OCI-LY3 (cell line): ENCODE data around the gene GDF2.

Experiments used
- H2AFZ ChIP-seq: fragments of 200-600, 300-600 bp; shearing (Covaris generic); 2 replicates; pipeline ENCODE4 v1.6.0; 2014; ENCODE audit warnings: antibody characterized with exemption, low read depth, low read length
- H3K27ac ChIP-seq: fragments of 200-600, 300-600 bp; sonication (generic); 2 replicates; pipeline ENCODE4 v1.5.1; 2014; ENCODE audit warnings: mild to moderate bottlenecking, low read length, moderate library complexity, mixed read lengths
- H3K27me3 ChIP-seq: fragments of 200-600, 300-600 bp; sonication (generic); 2 replicates; pipeline ENCODE4 v1.6.1; 2014; ENCODE audit warnings: low read depth, low read length, mixed read lengths
- H3K36me3 ChIP-seq: fragments of 200-600, 300-600 bp; sonication (generic); replicated peaks from 2 replicates; pipeline ENCODE3; 2014; ENCODE audit warnings: low read depth, low read length, mixed read lengths
- H3K4me1 ChIP-seq: fragments of 300-600, 200-600 bp; sonication (generic); 2 replicates; pipeline ENCODE4 v1.6.1; 2014; ENCODE audit warnings: low read length, mixed read lengths
- H3K4me2 ChIP-seq: fragments of 200-600, 300-600 bp; sonication (generic); 2 replicates; pipeline ENCODE4 v1.6.1; 2014; ENCODE audit warnings: low read length, mixed read lengths
- H3K4me3 ChIP-seq: fragments of 300-600, 200-600 bp; sonication (generic); 2 replicates; pipeline ENCODE4 v1.5.1; 2014; ENCODE audit warnings: antibody characterized with exemption, mild to moderate bottlenecking, low read length, moderate library complexity
- H3K79me2 ChIP-seq: fragments of 300-600, 200-600 bp; shearing (Covaris generic); 2 replicates; pipeline ENCODE4 v1.6.1; 2014; ENCODE audit warnings: mild to moderate bottlenecking, low read length, mixed read lengths
- H3K9ac ChIP-seq: fragments of 300-600, 200-600 bp; shearing (Covaris generic); 2 replicates; pipeline ENCODE4 v1.6.0; 2014; ENCODE audit warnings: mild to moderate bottlenecking, low read length, moderate library complexity
- H3K9me3 ChIP-seq: fragments of 200-600, 300-600 bp; shearing (Covaris generic); 2 replicates; pipeline ENCODE4 v1.6.1; 2014; ENCODE audit warnings: low read length, mixed read lengths; ENCODE audit not compliant: insufficient read depth
- H4K20me1 ChIP-seq: fragments of 200-600, 300-600 bp; sonication (generic); 2 replicates; pipeline ENCODE4 v1.6.1; 2016; ENCODE audit warnings: low read length, mixed read lengths; ENCODE audit not compliant: insufficient read depth
- CTCF ChIP-seq: fragments of 200-600, 300-600 bp; sonication (generic); IDR thresholded peaks from 2 replicates; pipeline ENCODE4 v1.5.1; 2014; ENCODE audit warnings: antibody characterized with exemption, low read length, low read depth
- EZH2phosphoT487 ChIP-seq: fragments of 200-600 bp; shearing (Covaris generic); IDR thresholded peaks from 2 replicates; pipeline ENCODE4 v1.6.1; 2018; ENCODE audit warnings: antibody characterized with exemption, mixed run types, low read depth

Gene GDF2

DNA sequence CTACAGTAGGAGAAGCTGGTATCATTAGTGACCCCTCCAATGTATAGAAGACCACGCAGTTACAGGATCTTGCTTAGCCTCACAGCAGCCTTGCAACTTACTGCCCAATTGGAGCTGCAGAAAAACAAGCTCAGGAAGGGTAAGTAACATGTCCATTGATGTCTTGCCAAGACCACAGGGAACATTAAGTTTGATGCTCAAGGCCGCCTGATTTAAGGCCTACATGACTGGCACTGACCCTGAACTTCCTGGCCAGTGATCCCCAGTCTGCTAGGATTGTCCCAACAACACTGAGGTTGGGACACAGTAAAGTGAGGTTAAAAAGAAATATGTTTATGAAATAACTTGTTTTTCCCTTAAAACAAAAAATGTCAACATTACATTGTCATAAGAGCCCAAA lies 6.8 kb upstream of the GDF2 start:
- Histone ChIP-seq H3K4me2 (no peak overlapping the region), H2AFZ (no peak overlapping the region), H3K4me1 (peaks cover 8% of the 10 kb centered on the region), H3K36me3 (no peaks in the 10 kb centered on the region), H3K4me3 (no peak overlapping the region), H3K9ac (no peak overlapping the region), H3K27me3 (no peaks in the 10 kb centered on the region), H3K27ac (no peak overlapping the region), H4K20me1 (no peaks in the 10 kb centered on the region), H3K9me3 (no peaks in the 10 kb centered on the region), H3K79me2 (no peaks in the 10 kb centered on the region)
- TF ChIP-seq CTCF, result no peak
- no peak for TF ChIP-seq EZH2phosphoT487

- Histone ChIP-seq H3K9me3 (no peaks in the 10 kb centered on the region), H3K4me2 (no peak overlapping the region), H3K9ac (no peak overlapping the region), H3K79me2 (no peaks in the 10 kb centered on the region), H3K27ac (no peak overlapping the region), H2AFZ (no peak overlapping the region), H4K20me1 (no peaks in the 10 kb centered on the region), H3K4me1 (peaks cover 8% of the 10 kb centered on the region), H3K4me3 (no peak overlapping the region), H3K27me3 (no peaks in the 10 kb centered on the region), H3K36me3 (no peaks in the 10 kb centered on the region)
- TF ChIP-seq CTCF (no peak), EZH2phosphoT487 (no peak)
Observed at GRCh38 chr10:47316131-47316530, 6.1 kb upstream of the GDF2 start.

DNA sequence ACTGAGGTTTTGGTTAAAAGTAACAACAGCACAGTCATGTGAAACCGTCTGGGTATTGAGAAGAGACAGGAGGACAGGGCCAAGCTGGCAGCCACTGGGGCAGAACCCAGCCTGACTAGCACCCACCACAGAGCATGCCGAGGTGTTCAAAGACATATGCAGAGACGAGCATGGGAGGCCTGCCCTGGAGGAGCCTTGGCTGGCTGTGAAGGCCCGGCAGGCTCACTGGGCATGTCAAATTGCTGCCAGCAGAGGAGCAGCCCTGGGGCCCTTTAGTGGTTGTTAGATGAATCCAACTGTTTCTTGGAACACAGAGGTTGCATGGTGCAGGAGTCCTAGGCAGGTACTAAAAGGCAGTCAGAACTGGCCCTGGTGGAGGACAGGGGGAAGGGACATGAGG lies 5.0 kb upstream of the GDF2 start:
- Histone ChIP-seq H3K4me2 (no peak overlapping the region), H3K4me1 (no peaks in the 10 kb centered on the region), H3K27ac (no peak overlapping the region), H3K4me3 (no peak overlapping the region), H3K36me3 (no peaks in the 10 kb centered on the region), H4K20me1 (no peaks in the 10 kb centered on the region), H3K9ac (no peak overlapping the region), H3K79me2 (no peaks in the 10 kb centered on the region), H3K9me3 (no peaks in the 10 kb centered on the region), H3K27me3 (no peaks in the 10 kb centered on the region), H2AFZ (no peak overlapping the region)
- TF ChIP-seq EZH2phosphoT487 (no peak), CTCF (no peak)

GRCh38 chr10:47318706-47319105 lies 3.5 kb upstream of the GDF2 start:
- Histone ChIP-seq H4K20me1 (no peaks in the 10 kb centered on the region), H3K36me3 (no peaks in the 10 kb centered on the region), H3K9me3 (no peaks in the 10 kb centered on the region), H2AFZ (no peak overlapping the region), H3K4me3 (no peak overlapping the region), H3K27me3 (no peaks in the 10 kb centered on the region), H3K4me2 (no peak overlapping the region), H3K4me1 (no peaks in the 10 kb centered on the region), H3K79me2 (no peaks in the 10 kb centered on the region), H3K9ac (no peak overlapping the region), H3K27ac (no peak overlapping the region)
- TF ChIP-seq EZH2phosphoT487 (no peak), CTCF (no peak)
